GM04503 (cell line): ENCODE results near the gene ALK.

Source experiments
- DNase-seq: peaks from one replicate; pipeline ENCODE4 v3.0.0-alpha.2; 2012; ENCODE audit warnings: low read depth

The ALK gene

DNA sequence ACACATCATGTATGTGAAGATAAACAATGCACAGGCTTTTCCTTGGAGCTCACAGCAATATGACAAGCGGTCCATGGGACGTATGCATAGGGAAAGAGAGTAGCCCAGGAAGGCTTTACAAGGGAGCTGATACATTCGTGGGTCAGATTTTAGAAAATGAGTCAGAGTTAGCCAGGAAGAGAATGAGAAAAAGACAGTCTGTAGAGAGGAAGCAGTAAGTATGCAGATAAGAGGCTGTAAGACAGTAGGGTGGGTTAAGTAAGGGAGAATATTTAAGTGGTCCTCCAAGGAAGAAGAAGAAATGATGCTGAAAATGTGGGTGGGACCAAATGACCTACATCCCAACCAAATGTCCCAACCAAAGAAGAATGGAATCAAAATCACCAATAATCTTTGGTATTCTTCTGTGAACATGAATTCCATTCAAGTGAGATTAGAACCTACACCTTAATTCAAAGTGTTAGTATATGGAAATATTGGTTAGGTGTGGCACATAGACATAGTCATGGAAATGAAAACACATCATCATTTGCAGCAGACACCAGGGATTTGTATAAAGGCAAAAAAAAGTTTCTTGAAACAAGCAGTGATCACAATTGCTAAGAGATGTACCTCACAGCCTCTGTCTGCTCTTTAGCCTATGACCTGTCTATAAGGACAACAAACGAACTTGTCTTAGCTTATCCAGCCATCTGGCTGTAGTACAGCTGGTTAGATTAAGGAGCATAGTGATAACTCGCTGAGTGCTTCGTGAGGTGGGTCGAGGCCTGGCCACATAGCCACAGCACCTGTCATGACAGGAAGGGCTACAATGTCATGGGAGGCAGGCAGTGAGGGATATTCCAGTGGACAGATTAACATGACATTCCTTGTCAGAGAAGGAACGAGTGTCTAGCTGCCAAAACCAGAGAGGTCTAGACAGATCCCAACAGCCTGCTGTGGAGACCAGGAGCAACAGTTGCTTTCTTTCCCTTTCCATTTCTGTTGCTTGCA, 133.6 kb downstream of the ALK start:
- no peak for DNase-seq

GRCh38 chr2:29786361-29786760, 135.0 kb downstream of the ALK start:
- no peak for DNase-seq

DNA sequence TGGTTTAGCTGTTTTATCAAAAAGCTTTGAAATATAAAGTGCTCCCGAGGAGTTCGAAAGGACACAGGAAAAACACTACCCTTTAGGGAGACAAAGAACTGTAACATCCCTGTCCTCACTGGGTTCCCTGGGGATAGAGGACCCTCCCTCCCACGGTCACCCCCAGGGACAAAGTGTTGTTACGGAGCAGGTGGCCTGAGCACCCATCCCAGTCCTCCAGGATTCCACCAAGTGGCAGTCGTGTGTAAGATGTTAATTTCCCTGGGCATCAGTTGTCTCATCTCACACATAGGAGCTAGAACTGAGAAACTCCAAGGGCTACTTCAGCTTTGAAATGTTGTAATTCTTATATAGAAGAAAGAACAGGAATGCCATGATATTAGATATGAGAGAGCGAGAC, 137.7 kb downstream of the ALK start:
- no peak for DNase-seq

GRCh38 chr2:29782549-29783458, 138.6 kb downstream of the ALK start:
- no peak for DNase-seq

DNA sequence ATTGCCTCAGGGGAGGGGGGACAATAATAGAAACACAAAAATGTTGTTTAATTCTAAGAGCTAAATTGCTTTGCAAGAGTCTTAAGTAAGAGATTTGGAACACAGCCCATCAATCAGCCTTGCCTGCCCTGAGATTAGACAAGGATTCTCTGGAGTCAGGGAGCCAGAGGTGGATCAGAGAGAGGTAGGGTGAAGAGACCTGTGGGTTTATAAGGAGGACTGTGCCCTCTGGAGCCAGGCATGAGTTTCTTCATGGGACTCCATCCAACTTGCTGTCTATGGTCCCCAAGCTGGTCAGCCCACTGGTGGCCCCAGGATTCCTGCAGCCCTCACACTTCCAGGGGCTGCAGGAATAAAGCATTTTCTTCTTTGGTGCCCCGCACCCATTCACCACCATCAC, 139.3 kb downstream of the ALK start:
- no peak for DNase-seq

- DNase-seq = no peak
Observed at GRCh38 chr2:29780906-29781305, 140.5 kb downstream of the ALK start.

- DNase-seq = no peak
Observed at GRCh38 chr2:29777161-29777560, 144.2 kb downstream of the ALK start.

- no peak for DNase-seq
Observed at GRCh38 chr2:29776406-29776805, 145.0 kb downstream of the ALK start.

DNA sequence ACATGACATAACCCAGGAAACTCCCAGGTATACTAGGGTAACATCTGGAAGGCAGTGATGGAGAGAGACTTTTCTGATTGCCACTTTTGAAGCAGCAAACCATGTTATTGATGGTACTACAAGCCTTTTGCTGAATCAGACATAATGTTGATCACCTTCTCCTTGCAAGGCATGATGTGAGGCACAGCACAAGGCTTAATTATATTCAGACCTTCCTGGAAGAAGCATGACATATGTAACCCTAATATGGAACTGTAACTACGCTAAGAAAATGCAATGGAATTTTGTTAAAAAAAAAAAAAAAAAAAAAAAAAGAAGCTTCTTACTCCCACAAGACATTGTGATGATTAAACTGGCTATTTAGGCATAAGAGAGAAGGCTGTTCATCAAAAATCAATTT, 145.4 kb downstream of the ALK start:
- DNase-seq = no peak

GRCh38 chr2:29774624-29775023, 146.8 kb downstream of the ALK start:
- DNase-seq = no peak

DNA sequence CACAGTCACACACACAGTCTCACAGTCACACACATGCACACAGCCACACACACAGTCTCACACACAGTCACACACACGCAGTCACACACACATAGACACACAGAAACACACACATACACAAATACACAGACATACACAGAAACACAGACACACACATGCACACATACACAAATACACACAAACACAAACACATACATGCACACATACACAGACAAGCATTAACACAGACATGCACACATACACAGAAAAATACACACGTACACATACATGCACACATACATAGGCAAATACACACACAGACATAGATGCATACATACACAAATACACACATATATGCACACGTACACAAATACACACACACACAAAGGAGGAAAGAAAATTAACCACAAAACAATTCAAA, 150.5 kb downstream of the ALK start:
- no peak for DNase-seq

DNA sequence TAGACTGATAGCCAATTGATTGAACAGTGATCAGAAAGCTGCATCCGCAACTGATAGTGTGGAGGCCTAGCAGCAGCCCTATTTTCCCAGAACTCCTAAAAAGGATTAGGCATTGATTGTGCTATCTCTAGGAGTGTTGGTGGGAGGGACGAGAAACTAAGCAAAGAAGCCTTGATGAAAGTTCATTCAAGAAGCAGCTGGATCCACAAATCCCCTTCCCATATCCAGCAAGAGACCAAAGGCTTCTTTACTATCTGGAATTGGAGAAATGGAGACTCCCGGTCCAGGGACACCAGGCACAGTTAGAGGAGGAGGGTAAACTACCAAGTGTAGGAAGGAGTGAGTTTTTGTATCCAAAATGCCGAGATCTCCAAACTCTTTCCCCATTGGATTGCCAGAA, 151.5 kb downstream of the ALK start:
- DNase-seq = no peak

- no peak for DNase-seq
Observed at GRCh38 chr2:29767606-29768335, 153.6 kb downstream of the ALK start.

- DNase-seq = peak; percentile 16
Observed at GRCh38 chr2:29766191-29766590, 155.2 kb downstream of the ALK start.

- DNase-seq = peak; percentile 16
Observed at GRCh38 chr2:29765721-29766120, 155.7 kb downstream of the ALK start.

GRCh38 chr2:29763371-29763770, 158.0 kb downstream of the ALK start:
- DNase-seq = no peak

DNA sequence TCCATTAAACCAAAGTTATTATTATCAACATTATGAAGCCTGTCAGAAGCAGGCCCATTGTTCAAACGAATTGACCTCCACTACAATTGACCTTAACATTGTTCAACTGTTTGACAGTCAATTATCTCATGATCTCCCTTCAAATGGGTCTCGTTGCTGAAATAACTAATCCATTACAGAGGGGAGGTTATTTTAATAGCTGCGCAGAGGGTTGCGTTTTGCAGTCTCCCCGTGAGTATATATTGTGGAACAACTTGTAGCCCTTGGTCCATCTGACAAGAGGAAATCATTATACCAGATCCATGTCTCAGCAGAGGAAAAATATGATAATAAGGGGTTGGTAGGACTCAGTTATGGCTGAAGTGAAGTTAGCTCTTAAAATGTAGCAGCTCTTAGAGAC, 159.1 kb downstream of the ALK start:
- no peak for DNase-seq

GRCh38 chr2:29761278-29761677, 160.1 kb downstream of the ALK start:
- DNase-seq = no peak

DNA sequence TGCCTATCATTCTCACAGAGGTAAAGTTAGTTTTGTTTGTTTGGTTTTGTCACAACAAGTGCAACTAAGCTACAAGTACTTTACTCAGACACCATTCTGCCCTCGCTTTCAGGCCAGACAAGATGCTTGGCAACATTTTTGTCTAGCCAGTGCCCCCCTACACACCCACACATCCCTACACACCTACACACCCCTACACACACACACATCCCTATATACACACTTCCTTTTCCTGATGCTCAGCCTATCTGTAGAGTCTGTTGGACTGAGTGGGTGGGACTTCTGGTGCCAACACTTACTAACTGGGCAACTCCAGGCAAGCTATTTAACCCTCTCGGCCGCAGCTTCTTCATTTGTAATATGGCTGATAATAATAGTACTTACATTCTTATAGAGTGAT, 161.4 kb downstream of the ALK start:
- no peak for DNase-seq

GRCh38 chr2:29759360-29759759, 162.0 kb downstream of the ALK start:
- no peak for DNase-seq

DNA sequence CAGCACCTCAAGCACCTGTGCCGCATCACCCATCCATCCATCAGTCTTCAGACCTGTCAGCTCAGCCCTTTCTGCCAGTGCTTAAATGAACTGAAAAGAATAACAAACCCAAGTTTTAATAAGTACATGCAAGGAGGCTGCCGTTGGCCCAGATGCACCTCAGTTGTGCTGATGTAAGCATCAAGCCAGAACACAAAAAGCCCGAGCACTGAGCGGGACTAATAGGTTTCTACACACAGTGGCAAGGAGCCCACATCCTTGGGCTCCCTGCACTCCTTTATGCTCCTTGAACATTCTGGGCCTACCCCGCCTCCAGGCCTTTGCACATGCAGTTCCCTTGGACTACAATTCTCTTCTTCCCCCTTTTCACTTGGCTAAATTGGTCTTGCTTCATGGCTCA, 165.6 kb downstream of the ALK start:
- no peak for DNase-seq

DNA sequence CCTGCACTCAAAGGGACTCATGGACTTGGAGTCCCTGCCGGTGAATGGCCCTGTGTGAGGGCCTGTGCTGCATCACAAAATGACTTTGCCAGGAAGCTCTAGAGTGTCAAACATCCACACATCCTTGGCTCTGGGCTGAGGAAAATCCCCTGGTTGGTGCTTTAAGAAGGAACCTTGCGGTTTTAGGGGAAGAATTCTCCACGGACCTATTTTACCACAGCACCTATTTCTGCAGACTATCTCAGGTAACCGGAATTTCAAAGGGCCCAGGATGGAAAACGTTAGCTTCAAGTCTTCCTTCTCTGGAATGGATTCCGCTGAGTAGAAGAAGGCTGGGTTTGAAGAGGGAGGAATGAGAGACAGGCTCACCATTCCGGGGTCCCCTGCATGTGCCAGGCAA, 166.2 kb downstream of the ALK start:
- DNase-seq = no peak
